SK-N-MC (cell line): ENCODE results near the gene GET4.

ENCODE experiments used
- DNase-seq: peaks from one replicate; pipeline ENCODE4 v3.0.0-alpha.2; 2011; ENCODE audit warnings: low read depth, low spot score
- H3K27ac ChIP-seq: fragments of 200-600 bp; sonication (generic); 2 replicates; pipeline ENCODE4 v1.5.1; 2016; ENCODE audit warnings: mixed run types
- H3K36me3 ChIP-seq: fragments of 200-600 bp; sonication (generic); 2 replicates; pipeline ENCODE4 v1.6.1; 2017; ENCODE audit warnings: antibody characterized with exemption, low read length, mixed read lengths; ENCODE audit not compliant: insufficient read depth
- H3K4me3 ChIP-seq: fragments of 200-600 bp; sonication (generic); 2 replicates; pipeline ENCODE4 v1.5.1; 2016
- H3K9ac ChIP-seq: fragments of 200-600 bp; sonication (generic); 2 replicates; pipeline ENCODE4 v1.8.0; 2017; ENCODE audit warnings: mixed run types, mixed read lengths; ENCODE audit not compliant: insufficient read length
- H3K9me3 ChIP-seq: fragments of 200-600 bp; sonication (generic); 2 replicates; pipeline ENCODE4 v1.6.1; 2017; ENCODE audit warnings: low read depth, mild to moderate bottlenecking, antibody characterized with exemption, low read length, moderate library complexity, mixed read lengths
- EZH2 ChIP-seq: fragments of 200-600 bp; sonication (generic); IDR thresholded peaks from one replicate; pipeline ENCODE4 v1.6.1; 2017; ENCODE audit warnings: antibody characterized with exemption
- FOXP2 ChIP-seq: optimal IDR thresholded peaks from 2 replicates; pipeline ENCODE3; 2011; ENCODE audit warnings: mild to moderate bottlenecking, moderate library complexity; ENCODE audit not compliant: insufficient read depth; ENCODE audit errors: extremely low read length, control extremely low read depth
- POLR2AphosphoS5 ChIP-seq: IDR thresholded peaks from 2 replicates; pipeline ENCODE4 v1.6.1; 2012; ENCODE audit warnings: mild to moderate bottlenecking, low read depth, low read length, borderline replicate concordance

Gene GET4

DNA sequence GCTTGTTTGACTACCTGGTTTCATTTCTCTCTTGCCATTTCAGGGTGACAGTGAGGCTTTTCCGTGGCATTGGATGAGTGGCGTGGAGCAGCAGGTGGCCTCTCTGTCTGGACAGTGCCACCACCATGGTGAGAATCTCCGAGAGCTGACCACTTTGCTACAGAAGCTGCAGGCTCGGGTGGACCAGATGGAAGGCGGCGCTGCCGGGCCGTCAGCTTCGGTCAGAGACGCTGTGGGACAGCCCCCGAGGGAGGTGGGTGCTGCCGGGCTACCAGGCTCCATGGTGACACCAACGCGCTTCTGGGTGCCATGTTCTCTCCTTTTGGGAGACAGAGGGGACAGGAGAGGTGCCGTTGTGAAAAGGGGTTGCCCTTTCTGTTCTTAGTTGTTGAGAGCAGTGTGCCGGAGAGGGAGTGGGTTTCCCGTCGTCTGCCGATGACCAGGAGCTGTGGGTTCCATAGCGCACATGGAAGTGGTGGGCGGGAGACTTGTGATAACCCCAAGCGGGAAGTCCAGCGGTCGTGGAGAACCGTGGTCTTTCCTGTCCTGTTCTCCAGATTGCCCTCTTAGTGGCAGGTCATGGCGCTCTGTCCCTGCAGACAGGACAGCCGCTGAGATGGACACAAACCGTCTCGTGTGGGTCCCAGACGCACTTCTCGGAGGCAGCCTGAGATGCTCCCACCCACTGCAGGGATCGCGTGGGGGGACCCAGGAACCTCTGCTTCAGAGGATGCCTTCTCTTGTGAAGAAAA, 22.8 kb upstream of the GET4 start:
- Histone ChIP-seq H3K27ac (no peak overlapping the region), H3K36me3 (peaks cover 65% of the 10 kb centered on the region), H3K9ac (no peak overlapping the region), H3K9me3 (no peaks in the 10 kb centered on the region), H3K4me3 (no peak overlapping the region)
- no peak for DNase-seq
- TF ChIP-seq POLR2AphosphoS5 = no peak
- no peak for TF ChIP-seq FOXP2
- TF ChIP-seq EZH2 = no peak

DNA sequence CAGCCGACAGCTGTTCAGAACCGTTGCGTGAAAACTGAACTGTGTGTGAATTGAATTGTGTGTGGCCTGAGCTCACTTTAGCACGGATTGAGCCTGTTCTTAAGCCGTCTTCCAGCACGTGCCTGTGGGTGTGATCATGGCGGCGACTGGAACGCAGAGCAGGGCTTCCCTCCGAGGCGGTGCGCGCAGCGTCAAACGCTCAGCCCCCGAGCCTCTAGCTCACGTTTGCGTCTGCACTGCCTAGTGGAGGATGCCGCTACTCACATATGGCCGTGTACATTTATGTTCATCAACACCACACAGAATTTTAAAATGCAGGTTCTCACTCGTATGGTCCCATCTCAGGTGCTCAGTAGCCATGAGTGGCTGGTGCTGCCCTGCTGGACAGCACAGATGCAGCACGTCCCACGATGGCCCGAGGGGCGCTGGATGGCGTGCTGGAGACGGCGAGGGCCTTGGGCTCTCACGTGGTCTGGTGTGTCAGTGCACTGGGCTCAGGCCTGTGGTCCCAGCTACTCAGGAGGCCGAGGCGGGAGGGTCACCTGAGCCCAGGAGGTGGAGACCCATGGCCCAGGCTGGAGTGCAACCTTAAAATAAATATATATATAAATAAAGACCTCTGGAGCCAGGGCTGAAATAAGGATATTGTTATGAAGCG, 22.1 kb upstream of the GET4 start:
- no peaks in the 10 kb centered on the region for H3K9me3 ChIP-seq
- peaks cover 62% of the 10 kb centered on the region for H3K36me3 ChIP-seq
- no peak overlapping the region for H3K27ac ChIP-seq
- TF ChIP-seq EZH2 (no peak), FOXP2 (no peak), POLR2AphosphoS5 (no peak)
- H3K9ac ChIP-seq = no peak overlapping the region
- H3K4me3 ChIP-seq = no peak overlapping the region
- no peak for DNase-seq

DNA sequence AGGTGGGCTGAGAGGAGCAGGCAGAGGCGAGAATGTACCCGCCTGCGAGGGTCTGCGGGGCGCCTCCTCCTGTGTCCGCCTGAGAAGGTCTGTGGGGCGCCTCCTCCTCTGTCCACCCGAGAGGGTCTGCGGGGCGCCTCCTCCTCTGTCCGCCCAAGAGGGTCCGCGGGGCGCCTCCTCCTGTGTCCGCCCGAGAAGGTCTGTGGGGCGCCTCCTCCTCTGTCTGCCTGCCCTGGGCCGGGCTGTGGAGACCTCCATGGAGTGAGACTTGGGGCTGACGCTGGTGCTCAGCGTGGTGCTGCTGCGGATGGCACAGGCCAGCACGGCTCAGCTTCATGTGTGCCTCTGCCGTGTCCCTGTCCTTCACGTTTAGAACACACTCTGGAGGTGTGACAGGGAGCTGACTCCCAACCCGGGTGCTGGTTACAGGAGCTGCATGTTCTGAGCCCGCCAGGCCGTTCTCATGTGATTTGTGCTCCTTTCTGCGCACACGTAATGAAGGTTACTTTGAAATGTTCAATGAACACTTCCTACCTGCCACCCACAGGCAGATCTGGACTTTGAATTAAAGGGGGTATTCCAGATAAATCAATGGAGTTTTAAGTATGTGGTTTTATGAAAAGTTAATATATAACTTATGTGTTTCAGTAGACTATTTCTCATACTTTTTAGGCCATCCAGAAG, 20.5 kb upstream of the GET4 start:
- Histone ChIP-seq H3K36me3 (peaks cover 69% of the 10 kb centered on the region), H3K27ac (no peak overlapping the region), H3K4me3 (no peak overlapping the region), H3K9me3 (no peaks in the 10 kb centered on the region), H3K9ac (no peak overlapping the region)
- no peak for DNase-seq
- no peak for TF ChIP-seq FOXP2
- no peak for TF ChIP-seq EZH2
- no peak for TF ChIP-seq POLR2AphosphoS5

DNA sequence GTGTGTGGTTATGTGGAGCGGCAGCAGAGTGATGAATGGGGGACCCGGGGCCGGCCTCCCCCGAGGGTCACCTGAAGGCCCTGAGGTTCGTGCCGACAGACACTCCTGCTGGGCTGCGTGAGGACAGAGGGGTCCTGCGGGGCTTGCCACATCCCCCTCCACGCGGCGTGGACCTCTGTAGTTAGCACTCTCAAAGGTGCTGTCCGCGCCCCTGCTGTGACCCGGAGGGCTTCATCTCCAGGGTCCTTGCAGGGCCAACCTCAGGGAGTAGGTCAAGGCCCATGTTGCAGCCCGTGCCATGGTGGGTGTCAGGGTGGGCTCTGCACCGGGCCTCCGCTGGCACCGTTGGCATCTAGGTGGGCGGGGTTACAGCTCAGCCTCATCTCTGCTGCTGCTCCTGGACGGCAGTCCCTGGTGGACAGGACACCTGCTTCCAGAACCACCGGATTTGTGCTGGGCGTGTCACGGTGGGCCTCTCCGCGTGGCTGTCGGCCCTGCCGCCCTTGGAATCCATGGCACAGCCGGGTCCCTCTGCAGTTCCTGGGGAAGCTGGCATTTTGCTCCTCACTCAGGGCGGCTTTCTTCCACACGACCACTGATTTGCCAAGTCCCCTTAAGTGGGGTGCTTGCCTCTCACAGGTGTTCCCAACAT, 19.8 kb upstream of the GET4 start:
- Histone ChIP-seq H3K36me3 (peaks cover 70% of the 10 kb centered on the region), H3K4me3 (no peak overlapping the region), H3K9me3 (no peaks in the 10 kb centered on the region), H3K9ac (no peak overlapping the region), H3K27ac (no peak overlapping the region)
- TF ChIP-seq FOXP2 = no peak
- no peak for TF ChIP-seq POLR2AphosphoS5
- TF ChIP-seq EZH2 = no peak
- no peak for DNase-seq

DNA sequence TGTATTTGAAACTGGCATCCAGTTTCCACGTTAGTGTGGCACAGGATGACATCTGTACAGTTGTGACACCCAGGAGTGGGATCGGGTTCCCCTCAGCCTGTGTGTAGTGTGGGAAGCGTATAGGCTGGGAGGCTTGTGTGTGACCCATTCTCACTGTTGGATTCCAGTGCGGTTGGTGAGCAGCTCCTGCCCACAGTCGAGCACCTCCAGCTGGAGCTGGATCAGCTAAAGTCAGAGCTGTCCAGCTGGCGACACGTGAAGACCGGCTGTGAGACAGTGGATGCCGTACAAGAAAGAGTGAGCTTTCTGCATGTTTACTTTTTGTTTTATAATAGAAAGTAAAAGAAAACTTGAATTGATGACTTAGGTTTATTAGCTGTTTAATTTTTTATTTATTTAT, 18.7 kb upstream of the GET4 start:
- H3K36me3 ChIP-seq = peaks cover 70% of the 10 kb centered on the region
- TF ChIP-seq POLR2AphosphoS5 = no peak
- no peak for TF ChIP-seq EZH2
- no peak for TF ChIP-seq FOXP2
- H3K9me3 ChIP-seq = no peaks in the 10 kb centered on the region
- DNase-seq = no peak
- no peak overlapping the region for H3K27ac ChIP-seq
- H3K4me3 ChIP-seq = no peak overlapping the region
- H3K9ac ChIP-seq = no peak overlapping the region

DNA sequence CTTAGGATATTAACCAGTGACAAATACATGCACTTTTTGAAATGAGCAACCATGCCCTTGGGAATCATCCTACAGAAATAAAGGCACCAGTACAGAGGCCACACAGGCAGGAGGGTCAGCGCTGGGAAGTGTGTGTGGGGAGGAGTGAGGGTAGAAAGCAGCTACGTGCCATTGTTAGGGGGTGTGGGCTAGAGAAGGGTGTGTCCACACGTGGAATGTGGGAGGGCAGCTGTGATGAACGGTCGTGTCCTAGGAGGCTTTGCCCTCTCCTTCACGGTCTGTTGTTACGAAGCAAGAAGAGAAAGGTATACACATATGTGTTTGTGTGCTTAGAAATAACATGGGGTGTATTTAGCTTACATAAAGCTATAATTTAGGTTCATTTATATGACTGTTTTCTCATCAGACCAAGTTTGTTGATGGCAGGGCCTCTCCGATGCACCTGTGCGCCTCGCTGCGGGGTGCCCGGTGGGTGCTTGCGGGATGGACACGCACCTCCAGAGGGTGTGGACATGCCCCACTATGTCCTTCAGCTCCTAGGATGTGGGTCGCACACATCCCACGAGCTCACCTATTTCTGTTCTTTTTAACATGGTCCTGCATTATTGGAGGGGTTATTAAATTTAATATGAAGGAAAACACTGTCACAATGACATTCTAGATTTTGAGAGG, 16.9 kb upstream of the GET4 start:
- Histone ChIP-seq H3K27ac (no peak overlapping the region), H3K9ac (no peak overlapping the region), H3K4me3 (no peak overlapping the region), H3K36me3 (peaks cover 60% of the 10 kb centered on the region), H3K9me3 (no peaks in the 10 kb centered on the region)
- no peak for DNase-seq
- no peak for TF ChIP-seq EZH2
- TF ChIP-seq POLR2AphosphoS5 = no peak
- TF ChIP-seq FOXP2 = no peak

DNA sequence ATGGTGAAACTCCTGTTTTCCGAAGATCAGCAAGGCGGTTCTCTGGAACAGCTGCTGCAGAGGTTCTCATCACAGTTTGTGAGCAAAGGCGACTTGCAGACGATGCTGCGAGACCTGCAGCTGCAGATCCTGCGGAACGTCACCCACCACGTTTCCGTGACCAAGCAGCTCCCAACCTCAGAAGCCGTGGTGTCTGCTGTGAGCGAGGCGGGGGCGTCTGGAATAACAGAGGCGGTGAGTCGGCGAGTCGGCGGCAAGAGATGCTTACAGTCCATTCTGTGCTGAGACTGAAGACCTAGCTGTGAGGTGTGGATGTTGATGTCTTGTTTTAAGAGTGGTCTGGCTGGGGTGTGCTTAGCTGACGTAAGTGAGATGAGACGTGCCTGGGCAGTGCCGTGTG, 16.2 kb upstream of the GET4 start:
- Histone ChIP-seq H3K36me3 (peaks cover 60% of the 10 kb centered on the region), H3K9me3 (no peaks in the 10 kb centered on the region), H3K4me3 (no peak overlapping the region), H3K27ac (no peak overlapping the region), H3K9ac (no peak overlapping the region)
- no peak for DNase-seq
- no peak for TF ChIP-seq EZH2

DNA sequence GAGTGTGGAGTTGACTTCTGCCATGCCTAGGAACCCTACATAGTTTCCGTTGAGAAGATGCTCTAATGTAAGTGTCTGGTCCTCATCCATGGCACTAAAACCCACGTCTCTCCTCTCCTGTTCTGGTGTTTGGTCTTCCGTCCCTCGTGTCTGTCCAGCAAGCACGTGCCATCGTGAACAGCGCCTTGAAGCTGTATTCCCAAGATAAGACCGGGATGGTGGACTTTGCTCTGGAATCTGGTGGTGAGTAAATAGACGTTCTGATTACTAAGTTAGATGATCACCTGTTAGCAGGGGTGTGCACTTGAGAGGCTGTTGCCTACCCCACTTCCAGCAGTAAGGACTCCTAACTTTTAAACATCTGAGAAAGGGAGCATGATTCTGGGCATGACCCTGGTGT, 15.1 kb upstream of the GET4 start:
- Histone ChIP-seq H3K27ac (no peak overlapping the region), H3K9me3 (no peaks in the 10 kb centered on the region), H3K36me3 (peaks cover 70% of the 10 kb centered on the region), H3K4me3 (no peak overlapping the region), H3K9ac (no peak overlapping the region)
- no peak for DNase-seq
- no peak for TF ChIP-seq EZH2
- no peak for TF ChIP-seq FOXP2
- TF ChIP-seq POLR2AphosphoS5 = no peak
